GM19463 (cell line): ENCODE measurements around the gene RPL13A.

Source experiments
- ATAC-seq: cut with Tn5 transposase; IDR thresholded peaks from one replicate; pipeline ENCODE4 v1.9.1; 2021; ENCODE audit warnings: mild to moderate bottlenecking, moderate library complexity; ENCODE audit not compliant: unreplicated experiment

The RPL13A gene

DNA sequence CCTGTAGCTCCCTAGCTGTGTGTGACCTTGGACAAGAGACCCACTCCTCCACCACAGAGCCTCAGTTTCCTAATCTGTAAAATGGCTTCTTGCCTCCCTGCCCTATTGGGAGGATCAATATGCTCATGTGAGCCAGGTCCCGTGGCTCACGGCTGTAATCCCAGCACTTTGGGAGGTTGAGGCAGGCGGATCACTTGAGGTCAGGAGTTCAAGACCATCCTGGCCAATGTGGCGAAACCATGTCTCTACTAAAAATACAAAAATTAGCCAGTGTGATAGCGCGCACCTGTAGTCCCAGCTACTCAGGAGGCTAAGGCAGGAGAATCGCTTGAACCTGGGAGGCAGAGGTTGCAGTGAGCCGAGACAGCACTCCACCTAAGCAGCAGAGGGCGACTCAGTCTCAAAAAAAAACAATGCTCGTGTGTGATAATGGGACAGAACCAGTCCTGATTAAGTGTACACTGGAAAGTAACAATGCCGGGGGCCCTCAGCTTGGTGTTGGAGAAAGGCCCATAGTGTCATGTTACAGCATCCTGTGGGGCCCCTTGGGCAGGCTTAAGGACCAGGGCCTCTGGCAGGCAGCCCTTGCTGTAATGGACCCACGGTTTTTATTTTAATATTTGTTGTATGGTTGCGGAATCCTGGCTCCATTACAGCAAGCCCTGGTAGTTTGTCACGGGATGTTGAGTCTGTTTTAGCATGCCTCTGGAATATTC is 15.6 kb downstream of the RPL13A start:
- ATAC-seq: no peak

DNA sequence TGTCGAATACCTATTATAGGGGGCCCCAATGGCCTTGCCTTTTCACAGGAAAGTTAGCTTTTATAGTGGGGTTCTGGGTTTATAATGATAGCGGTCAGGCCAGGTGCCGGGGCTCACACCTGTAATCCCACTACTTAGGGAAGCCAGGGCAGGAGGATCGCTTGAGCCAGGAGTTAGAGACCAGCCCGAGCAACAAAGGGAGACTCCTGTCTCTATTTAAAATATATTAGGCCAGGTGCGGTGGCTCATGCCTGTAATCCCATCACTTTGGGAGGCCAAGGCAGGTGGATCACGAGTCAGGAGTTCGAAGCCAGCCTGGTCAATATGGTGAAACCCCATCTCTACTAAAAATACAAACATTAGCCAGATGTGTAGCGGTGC is 16.2 kb downstream of the RPL13A start:
- ATAC-seq: no peak

DNA sequence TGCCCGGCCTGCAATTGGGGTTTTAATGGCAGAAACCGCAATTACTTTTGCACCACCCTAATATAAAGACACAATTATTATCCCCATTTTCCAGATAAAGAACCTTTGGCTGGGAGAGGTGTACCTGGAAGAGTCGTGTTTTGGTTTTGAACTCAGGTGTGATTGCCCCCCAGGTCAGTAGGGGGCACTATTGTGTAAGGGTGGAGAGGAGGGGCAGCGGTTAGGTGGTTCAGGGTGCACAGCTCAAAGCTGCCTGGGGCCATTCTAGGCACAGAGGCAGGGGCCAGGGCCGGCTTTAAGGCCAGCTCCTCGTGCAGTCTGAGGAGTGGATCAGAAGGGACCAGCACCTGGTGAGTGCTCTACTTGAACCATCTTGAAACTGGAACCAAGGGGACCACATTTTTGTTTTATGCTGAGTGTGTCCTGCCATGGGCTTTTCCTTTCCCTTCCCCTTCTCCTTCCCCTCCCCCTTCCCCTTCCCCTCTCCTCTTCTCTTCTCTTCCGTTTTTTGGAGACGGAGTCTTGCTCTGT is 19.2 kb downstream of the RPL13A start:
- ATAC-seq: no peak

DNA sequence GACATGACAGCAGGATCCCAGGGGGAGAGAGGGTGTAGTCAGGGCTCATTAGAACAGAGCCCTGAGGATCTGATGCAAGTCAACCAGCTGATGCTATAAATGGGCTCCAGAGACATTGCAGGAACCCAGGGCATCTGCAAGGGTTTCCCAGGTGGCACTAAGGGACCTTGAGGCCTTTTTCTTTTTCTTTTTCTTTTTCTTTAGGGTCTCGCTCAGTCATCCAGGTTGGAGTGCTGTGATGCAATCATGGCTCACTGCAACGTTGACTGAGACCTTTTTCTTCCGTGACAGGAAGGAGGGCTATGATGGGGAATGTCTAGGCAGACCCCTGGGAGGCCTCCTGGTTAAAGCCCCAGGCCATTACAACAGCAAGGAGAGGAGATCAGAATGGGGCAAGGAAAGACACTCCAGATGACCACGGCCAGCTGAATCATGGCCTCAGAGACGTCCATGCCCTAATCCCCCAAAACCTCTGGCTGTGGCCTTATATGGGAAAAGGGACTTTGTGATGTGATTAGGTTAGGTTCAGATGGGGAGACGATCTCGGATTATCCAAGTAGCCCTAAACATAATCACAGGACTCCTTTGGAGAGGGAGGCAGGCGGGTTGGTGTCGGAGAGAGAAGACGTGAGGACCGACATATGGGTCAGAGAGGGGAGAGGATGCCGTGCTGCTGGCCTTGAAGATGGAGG is 20.5 kb downstream of the RPL13A start:
- ATAC-seq: no peak

DNA sequence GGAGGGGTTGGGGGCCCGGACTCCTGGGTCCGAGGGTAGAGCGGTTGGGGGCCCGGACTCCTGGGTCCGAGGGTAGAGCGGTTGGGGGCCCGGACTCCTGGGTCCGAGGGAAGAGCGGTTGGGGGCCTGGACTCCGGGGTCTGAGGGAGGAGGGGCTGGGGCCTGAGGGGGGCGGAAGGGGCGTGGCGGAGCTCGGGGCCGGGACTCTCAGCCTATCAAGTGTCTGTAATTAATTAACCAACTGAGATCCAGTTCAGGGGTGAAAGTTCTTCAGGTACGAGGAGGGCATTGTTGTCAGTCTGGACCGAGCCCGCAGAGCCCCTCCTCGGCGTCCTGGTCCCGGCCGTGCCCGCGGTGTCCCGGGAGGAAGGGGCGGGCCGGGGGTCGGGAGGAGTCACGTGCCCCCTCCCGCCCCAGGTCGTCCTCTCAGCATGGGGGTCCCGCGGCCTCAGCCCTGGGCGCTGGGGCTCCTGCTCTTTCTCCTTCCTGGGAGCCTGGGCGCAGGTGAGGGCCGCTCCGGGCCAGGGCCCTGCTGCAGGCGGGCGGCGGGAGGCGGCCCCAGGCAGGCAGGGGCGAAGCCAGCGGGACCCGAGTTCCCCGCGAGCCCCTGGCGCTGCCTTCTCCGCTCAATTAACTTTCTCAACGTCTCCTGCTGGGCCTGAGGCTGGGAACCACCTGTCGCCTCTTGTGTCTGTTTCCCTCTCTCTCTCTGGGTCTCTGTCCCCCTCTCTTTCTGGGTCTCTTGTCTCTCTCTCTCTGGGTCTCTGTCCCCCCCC is 25.8 kb downstream of the RPL13A start:
- no peak for ATAC-seq

DNA sequence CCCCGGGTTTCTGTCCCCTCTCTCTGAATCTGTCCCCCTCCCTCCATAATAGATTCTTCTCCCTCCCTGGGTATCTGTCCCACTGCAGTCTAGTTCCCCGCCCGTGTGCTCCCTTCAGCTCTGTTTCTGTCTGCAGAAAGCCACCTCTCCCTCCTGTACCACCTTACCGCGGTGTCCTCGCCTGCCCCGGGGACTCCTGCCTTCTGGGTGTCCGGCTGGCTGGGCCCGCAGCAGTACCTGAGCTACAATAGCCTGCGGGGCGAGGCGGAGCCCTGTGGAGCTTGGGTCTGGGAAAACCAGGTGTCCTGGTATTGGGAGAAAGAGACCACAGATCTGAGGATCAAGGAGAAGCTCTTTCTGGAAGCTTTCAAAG is 26.3 kb downstream of the RPL13A start:
- no peak for ATAC-seq

DNA sequence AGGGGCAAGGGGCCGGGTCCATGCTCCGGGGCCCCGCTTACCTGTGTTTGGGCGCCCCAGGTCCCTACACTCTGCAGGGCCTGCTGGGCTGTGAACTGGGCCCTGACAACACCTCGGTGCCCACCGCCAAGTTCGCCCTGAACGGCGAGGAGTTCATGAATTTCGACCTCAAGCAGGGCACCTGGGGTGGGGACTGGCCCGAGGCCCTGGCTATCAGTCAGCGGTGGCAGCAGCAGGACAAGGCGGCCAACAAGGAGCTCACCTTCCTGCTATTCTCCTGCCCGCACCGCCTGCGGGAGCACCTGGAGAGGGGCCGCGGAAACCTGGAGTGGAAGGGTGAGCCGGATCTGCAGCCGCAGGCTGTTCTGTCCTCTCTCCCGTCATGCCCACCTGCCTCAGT is 26.7 kb downstream of the RPL13A start:
- ATAC-seq: no peak

DNA sequence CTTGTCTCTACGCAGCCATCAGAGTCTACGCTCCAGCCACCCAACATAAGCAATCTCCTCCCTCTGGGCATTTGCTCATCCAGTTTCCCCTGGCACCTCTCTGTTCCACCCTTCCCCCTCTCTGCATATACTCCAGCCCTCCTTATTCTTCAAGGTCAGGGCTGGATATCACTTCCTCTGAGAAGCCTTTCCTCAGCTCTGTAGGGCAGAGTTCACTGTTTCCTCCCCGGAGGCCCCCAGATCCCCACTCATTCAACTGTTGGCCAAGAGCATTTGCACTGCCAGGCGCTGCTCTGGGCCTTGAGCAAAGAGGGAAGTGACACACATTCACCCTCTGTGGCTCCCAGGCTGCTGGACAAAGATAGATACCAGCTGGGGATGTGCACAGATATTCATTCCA is 28.4 kb downstream of the RPL13A start:
- no peak for ATAC-seq

DNA sequence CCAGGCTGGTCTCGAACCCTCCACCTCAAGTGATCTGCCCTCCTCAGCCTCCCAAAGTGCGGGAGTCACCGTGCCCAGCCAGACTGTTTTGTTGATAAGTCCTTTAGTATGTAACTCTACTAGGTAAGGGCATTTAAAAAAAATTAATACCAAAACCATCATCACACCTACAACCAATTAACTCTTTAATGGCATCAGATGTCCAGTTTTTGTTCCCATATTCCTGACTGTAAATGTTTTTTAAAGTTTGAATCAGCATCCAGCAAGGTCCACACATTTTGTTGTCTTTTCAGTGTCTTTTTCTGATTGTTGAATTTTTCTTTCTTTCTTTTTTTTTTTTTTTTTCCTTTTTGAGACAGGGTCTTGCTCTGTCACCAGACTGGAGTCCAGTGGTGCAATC is 30.6 kb downstream of the RPL13A start:
- no peak for ATAC-seq

DNA sequence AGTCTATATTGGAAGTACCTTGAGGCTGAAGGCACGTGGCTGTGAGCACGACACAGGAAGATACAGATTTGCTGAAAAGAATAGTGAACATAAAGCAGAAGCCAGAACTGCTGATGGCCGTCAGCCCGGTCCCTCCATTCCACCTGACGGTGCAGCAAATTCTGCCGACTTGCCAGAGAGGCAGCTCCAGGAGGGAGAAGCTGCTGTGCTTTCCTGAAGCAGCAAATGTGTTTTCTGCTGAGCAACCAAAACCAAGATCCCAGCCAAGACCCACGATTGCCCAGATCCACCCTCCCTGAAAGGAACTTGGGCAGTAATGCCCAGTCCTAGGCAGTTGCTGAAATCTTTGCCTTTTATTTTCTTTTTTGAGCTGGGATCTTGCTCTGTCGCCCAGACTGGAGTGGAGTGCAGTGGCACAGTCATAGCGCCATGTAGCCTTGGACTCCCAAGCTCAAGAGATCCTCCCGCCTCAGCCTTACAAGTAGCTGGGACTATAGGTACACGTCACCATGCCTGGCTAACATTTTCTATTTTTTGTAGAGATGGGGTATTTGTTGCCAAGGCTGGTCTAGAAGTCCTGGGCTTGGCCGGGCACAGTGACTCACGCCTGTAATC is 33.4 kb downstream of the RPL13A start:
- no peak for ATAC-seq

DNA sequence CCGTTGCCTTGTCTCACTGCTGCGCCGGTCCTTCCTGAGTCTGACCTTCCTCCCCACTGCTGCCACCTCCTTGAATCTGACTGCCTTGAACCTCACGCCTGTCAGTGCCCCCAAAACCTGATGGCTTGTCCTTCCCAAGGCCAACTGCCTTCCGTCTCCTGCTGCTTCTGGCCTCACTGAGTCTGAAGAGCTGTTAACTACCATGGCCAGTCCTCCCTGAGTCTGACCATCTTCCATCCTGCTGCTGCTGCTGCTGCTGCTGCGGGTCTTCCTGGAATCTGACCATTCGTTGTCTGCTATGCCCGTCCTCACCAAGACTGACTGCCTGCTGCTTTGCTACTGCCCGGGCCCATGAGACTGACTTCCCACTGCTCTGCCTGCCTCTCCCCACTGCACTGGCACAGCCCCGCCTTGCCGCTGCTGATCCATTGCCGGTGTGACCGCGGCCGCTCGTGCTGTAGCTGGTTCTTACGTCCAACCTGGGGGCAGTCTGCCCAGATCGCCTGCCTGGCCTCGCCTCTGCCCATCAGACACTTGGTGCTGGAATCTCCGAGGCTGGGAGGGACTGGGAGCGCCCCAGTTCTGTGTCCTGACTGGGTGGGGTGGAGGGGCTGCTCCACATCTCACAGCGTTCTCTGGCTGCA is 37.5 kb downstream of the RPL13A start:
- ATAC-seq: no peak

DNA sequence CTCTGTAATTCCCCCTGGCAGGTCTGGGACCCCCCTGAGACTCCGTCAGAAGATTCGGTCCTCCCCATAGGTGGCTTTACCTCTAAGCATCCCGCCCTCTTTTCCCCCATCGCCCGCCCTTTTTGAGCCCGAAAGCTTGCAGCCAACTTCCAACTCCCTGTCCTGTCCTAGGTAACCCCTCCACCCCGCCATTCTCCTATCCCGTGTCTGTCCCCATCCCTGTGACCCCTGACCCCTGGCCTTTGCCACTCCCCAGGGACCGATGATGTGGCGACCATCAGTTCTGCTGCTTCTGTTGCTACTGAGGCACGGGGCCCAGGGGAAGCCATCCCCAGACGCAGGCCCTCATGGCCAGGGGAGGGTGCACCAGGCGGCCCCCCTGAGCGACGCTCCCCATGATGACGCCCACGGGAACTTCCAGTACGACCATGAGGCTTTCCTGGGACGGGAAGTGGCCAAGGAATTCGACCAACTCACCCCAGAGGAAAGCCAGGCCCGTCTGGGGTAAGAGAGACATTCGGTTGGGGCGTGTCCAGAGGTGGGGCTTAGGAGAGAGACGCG is 40.9 kb downstream of the RPL13A start:
- no peak for ATAC-seq

DNA sequence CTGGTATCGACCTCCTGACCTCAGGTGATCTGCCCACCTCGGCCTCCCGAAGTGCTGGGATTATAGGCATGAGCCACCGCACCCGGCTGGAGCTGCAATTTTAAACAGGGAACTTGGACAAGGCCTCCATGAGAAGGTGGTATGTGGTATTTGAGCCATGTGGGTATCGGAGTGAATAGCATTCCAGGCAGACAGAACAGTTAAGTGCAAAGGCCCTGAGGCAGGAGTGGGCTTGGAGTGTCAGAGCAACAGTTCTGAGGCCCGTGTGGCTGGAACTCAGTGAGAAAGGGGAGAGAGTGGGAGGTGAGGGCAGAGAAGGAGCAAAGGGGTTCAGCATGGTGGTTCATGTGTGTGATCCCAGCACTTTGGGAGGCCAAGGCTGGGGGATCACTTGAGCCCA is 43.3 kb downstream of the RPL13A start:
- no peak for ATAC-seq

DNA sequence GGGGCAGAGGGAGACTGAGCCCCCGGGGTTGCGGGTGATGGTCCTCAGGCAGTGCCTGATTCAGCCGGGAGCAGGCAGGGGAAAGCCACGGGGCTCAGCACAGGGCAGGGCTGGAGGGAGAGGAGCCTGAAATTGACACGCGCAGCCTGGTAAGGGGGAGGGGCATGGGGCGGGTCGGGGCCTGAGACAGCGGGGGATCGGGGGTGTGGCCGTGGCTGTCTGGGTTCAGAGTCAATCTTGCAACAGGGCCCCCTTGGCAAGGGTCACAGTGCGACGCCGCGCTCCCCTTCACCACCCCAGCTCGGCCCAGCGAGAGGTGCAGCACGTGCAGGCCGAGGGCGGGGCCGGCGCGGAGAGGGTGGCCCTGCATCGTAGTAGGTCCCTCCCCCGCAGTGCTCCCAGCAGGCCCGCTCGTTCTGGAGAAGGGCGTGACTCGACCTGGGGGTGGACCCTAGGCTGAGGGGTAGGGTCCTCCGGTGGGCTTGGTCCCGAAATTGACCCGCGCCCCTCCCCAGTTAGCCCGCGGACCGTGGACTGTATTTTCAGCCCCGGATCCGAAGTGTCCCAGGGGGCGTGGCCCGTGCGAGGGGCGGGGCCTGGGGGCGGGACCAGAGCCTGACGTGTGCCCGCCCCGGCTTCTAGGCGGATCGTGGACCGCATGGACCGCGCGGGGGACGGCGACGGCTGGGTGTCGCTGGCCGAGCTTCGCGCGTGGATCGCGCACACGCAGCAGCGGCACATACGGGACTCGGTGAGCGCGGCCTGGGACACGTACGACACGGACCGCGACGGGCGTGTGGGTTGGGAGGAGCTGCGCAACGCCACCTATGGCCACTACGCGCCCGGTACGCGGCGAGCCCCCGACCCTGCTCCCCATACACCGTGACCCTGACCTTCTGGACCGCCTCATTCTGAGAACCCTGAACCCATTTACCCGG is 46.4 kb downstream of the RPL13A start:
- peak; percentile 80 for ATAC-seq

DNA sequence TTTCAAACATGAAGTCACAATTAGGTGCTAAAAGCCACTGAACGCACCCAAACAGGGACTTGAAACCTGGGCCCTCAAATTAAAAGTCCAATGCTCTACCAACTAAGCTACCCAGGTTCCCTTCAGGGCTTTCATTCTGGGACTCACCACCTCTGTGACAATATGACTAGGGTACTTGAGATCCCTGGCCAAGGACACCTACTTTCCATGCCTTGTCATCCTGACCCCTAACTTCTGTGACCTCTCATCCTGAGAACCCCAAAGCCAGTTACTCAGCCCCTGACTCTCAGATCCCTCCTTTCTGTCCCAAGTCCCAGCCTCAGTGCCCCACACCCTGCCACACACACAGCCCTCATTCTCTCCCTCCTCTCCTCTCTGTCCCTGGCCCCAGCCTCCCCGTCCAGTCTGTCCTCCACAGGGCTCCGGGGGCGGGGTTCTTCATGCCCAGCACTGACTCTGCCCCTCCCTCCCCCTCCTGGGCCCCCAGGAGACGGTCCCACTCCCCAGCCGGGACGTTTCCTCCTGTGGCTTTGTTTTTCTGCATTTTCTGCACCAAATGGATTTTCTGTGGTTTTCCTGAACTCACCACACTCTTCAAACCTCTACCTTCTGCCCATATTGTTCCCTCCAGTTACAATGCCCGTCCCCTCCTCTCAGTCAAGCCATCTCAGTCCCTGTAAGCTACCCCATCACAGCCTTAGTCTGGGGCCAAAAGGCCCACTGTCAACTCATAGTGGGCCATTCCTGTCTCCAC is 47.4 kb downstream of the RPL13A start:
- ATAC-seq: no peak

DNA sequence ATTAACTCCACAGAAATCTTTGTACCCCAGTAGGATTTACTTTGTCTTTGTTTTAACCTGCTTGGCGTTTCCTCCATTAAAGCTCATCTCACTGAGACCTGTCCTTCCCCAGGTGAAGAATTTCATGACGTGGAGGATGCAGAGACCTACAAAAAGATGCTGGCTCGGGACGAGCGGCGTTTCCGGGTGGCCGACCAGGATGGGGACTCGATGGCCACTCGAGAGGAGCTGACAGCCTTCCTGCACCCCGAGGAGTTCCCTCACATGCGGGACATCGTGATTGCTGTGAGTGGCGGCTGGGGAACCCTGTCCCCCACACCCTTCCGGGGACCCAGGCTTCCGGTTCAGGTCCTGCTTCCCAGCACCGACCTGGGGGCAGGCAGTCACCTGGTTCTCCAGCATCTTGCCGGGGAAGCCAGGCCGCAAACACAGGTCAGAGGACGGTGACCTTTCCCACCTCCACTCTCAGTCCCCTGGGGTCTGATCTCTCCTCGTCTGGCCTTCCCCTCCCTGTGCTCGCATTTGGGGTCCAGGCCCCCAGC is 49.6 kb downstream of the RPL13A start:
- no peak for ATAC-seq

DNA sequence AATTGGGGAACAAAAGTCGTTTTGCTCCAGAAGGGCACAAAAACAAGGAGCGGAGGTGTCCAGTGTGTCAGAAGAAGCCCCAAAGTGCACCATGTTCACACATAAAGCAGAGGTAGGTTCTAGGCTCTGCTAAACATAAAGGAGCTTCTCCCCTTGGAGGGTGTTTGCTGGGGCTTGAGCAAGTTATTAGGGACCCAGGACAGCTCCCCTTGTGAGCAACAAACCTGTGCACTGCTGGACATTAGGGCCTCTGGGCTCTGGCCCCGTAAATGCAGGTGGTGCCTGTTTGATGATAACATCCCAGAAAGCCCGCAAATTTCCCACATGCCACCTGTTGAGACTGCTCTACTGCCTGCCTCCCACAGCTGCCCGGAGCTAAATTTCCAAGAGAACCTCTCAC is 51.2 kb downstream of the RPL13A start:
- no peak for ATAC-seq

DNA sequence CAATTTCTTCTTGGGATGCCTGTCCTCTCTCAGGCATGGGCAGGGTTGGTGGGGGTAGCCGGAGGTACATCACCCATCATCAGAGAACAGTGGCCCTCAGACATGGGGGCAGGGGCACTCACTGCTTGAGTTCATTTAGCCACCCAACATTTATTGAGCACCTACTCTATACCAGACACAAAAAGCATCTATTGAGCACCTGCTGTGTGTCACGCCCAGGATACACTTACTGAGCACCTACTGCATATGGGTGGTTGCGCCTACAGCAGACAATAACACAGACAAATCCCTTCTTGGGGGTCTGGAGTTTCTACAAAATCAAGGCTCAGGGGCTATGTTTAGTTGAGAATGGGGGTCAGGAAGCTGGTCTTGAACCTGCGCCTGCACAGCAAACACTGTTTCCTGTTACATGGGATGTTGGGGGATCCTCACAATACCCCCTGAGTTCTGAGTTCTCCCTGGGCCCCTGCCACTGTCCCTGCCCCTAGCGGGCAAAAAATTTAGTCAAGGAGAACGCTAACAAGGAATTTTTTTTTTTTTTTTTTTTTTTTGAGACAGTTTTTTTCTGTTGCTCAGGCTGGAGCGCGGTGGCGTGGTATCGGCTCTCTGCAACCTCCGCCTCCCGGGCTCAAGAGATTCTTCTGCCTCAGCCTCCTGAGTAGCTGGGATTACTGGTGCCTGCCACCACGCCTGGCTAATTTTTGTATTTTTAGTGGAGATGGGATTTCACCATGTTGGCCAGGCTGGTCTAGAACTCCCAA is 52.0 kb downstream of the RPL13A start:
- no peak for ATAC-seq
